Glomerular endothelial cell (primary cell): ENCODE data around the gene BTBD9. TPM values are rescaled to one million over a fixed set of nuclear protein-coding genes. Genes with fewer than 3 reads are reported as not detected.

Source experiments
- DNase-seq: peaks from one replicate; pipeline ENCODE4 v3.0.0-alpha.2; 2011; ENCODE audit warnings: low read depth, low spot score; ENCODE audit errors: extremely low read depth
- total RNA-seq: library from RNA; depleted of rRNA; stranded (reverse); fragments of >200 nt; gene quantifications from 2 replicates; pipeline ENCODE4 v1.2.3, GENCODE V29; 2015

BTBD9 gene
- total RNA-seq, 1 donor from 2014 or later: 13.2 TPM

GRCh38 chr6:38220069-38220723 is 419.5 kb downstream of the BTBD9 start:
- no peak for DNase-seq

- no peak for DNase-seq
These were observed 421.5 kb downstream of the BTBD9 start for GRCh38 chr6:38218235-38218634.

- DNase-seq: no peak
These were observed 423.3 kb downstream of the BTBD9 start for GRCh38 chr6:38216451-38216850.

DNA sequence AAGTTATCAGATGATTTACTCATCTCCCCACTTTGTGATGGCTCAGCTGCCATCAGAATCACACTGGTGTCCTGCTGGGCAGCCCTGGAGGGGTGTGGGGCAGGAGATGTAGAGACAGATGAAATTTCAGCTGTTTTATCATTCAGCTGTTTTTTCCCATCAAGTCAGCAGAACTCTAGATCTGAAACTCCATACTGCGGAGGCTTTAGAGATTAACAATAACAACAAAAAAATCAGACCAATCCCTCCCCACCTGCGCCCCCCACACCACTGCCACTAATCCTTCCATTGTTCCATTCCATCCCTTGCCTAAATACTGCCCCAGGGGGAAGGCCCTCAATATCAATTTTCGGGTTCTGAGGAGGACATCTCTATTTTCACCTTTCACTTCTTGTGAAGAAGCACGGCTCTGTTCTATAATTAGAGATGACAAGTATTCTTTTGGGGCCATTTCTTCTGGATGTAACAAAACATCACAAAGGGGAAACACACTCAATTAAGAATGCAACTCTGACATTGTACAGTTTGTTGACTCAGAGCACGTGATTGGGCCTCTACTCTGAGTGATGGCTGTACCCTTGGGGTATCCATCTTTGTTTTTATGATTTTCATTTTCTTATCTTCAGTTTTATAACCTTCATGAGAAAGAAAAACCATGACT is 423.9 kb downstream of the BTBD9 start:
- DNase-seq: no peak

DNA sequence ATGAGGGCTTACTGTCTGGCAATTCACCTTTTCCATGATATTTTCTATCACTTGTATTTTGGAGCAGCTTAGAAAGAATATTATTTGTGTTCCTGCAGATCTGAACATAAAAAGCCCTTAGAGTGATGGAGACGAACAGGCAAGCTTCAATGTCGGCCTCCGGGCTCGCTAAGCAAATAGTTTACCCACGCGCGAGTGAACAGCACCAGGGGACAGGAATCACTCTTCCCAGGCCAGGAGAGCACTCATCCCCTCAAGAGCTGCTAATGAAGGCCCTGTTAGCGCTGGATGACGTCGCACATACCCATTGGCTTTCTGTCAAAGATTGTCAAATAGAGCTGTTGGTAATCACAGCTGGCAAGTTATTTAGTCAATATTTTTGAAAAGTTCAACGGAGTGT is 424.5 kb downstream of the BTBD9 start:
- no peak for DNase-seq

GRCh38 chr6:38214159-38214558 is 425.6 kb downstream of the BTBD9 start:
- no peak for DNase-seq

DNA sequence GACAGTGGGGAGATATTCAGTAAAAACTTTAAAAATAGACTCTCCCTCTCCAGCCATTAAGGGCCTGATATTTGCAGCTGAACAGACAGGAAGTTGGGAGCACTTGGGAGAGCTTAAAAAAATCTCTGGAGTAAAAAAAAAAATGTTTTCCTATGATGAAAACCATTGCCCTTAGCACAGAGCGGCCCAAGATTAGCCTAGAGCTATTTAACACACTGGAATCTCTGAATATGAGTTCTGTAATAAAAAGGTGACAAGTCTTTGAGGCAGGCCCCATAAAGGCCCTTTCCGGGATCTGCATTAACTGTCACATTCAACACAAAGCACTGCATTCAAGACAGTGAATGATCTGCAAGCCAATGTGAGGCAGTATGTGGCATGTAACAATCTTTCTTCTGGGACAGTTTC is 426.5 kb downstream of the BTBD9 start:
- DNase-seq: no peak

GRCh38 chr6:38212579-38212978 is 427.1 kb downstream of the BTBD9 start:
- DNase-seq: peak; percentile 56

DNA sequence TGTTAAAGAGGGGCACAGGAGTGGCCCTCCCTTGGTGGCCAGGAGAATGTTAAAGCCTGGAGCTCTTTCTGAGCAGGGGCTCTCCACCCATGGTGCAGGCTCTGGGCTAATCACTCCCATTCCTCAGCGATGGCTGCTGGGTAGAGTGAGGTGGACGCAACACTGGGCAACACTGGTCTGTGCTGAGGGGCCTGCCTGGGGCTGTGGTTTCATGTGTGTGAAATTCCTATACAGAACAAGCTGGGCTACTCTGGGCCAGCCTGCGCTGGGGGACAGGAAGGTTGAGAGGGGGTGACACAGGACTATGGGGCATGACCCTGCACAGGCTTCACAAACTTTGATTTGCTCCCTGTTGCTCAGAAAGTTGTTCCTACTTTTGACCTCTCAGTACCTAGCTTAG is 427.6 kb downstream of the BTBD9 start:
- DNase-seq: no peak

GRCh38 chr6:38209371-38210260 is 430.1 kb downstream of the BTBD9 start:
- no peak for DNase-seq

DNA sequence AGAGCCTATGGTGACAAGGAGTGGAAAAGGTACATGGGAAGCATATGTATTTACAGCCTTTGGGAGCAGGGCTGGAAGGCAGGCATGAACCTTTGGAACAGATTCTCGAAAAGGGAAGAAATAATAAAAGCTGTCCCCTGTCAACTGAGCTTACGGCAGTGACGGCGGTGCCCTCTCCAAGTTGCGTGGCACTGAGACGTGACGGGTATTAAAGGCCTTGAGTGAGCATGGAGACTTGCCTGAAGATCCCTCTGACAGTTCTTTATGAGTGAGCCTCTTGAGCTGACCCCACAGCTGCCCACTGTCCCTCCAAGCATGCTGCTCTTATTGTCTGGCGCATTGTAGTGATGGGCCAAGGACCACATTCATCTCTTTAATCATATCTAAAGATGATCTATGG is 431.7 kb downstream of the BTBD9 start:
- DNase-seq: no peak

GRCh38 chr6:38207375-38207774 is 432.4 kb downstream of the BTBD9 start:
- no peak for DNase-seq

DNA sequence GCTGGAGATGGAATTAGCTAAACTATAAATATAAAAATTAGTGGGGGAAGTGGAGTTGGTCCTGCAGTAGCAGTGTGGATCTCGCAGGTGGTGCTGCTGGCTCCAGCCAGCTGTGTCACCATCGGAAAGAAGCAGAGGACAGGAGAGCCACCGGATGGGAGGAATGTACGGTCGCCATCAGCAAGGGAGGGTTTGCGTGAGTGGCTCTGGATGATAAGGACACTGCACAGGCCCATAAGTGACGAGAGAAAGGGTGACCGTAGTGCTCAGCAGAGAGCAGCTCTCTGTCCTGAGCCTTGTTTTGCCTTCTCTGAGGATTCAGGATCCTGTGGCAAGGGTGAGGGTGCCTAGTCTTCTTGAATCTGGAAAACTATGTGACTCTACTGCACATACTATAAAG is 441.5 kb downstream of the BTBD9 start:
- DNase-seq: no peak

GRCh38 chr6:38195113-38195635 is 444.6 kb downstream of the BTBD9 start:
- no peak for DNase-seq

- no peak for DNase-seq
These were observed 445.1 kb downstream of the BTBD9 start for GRCh38 chr6:38194589-38194988.

- DNase-seq: no peak
These were observed 445.5 kb downstream of the BTBD9 start for GRCh38 chr6:38194282-38194572.

DNA sequence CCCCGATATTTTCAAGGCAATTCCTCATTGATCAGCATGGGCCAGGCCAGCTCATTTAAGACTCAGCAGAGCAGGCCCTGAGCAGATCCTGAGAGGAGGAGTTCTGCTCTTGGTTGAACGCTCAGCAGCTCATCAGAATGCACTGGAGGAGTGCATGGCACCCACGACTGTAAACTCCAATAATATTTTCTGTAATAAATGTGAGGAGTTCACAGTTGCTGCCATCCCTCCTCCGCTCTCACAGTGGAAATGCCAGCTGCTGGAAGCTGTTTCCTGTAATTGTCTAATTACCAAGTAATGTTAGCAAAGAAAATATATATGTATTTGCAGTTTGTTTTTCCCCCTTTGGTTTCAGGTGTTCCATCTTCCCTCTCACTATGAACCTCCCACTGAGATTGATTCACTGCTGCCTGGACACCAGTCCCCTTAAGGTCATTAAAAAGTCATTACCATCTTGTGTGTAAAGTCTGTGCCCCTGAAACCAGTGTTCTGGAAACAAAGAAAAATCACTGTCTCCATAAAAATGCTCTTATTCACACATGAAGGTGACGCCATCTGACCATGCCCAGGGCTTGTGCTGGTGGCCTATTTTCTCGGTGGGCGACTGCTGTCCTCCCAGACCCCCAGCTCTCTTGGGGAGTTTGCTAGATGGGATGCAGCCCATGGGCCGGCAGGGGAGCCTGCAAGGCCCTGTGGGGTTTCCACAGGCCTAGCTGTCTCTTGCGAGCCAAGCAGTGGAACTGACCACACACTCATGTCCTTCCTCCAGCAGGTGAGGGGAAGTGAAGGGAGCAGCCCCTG is 446.0 kb downstream of the BTBD9 start:
- no peak for DNase-seq

DNA sequence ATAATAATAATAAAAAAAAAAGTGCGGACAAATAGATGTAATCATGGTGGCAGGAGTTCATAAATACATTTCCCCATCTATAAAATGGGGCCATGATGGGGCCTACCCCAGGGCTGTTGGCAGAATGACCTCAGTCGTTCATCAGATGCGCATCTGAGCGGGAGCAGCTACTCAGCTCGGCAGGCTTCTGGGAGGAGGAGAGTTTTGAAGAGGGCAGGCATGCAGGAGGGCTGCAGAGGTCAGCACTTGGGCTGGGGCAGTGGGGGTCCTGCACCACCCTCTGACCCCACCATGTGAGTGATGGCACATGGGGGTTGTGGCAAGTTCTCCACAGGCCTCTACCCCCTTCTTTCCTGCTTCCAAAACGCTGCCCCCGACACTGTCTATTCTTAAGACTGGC is 446.7 kb downstream of the BTBD9 start:
- no peak for DNase-seq

DNA sequence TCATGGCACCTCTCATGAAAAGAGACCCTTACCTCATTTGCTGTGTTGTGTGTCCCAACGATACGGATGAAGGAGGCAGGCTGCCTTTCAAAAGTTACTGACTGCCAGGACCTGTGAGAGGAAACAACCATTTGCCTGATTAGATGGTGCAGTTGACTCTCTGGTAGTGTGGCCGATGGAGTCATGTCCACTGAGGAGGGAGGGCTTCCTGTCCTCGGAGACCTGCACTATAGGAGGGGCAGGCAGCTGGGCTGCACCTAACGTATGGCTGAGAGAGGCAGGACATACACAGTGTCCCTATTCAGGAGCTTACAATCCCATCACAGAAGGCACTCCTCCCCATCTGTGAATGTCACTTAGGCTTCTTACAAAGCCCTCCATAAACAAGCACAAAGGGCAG is 447.2 kb downstream of the BTBD9 start:
- no peak for DNase-seq

- DNase-seq: no peak
These were observed 447.7 kb downstream of the BTBD9 start for GRCh38 chr6:38192011-38192410.

DNA sequence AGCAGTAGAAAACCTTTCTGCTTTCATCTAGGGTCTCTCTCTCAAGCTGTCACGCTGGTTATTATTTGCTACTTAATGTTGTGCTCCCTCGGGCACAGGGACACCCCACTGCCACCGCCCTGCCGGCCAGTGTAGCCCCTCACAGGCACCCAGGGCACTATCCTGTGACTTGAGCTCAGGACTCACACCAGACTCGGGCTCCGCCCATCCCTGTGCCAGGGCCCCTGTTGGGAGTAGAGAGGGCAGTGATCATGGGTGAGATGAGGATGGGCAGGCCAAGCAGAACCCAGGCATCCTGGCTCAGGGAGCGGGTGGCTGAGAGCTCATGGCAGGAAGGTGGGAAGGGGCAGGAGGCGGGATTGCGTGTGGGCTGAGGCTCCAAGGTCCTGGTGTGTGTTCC is 448.3 kb downstream of the BTBD9 start:
- DNase-seq: no peak
